Measurements from ENCODE around the gene ZNF511. TPM values are rescaled to one million over a fixed set of nuclear protein-coding genes. Genes with fewer than 3 reads are reported as not detected.

The ZNF511 gene
- polyA plus RNA-seq, 1 donor from 2014 or later = 17.6 TPM

DNA sequence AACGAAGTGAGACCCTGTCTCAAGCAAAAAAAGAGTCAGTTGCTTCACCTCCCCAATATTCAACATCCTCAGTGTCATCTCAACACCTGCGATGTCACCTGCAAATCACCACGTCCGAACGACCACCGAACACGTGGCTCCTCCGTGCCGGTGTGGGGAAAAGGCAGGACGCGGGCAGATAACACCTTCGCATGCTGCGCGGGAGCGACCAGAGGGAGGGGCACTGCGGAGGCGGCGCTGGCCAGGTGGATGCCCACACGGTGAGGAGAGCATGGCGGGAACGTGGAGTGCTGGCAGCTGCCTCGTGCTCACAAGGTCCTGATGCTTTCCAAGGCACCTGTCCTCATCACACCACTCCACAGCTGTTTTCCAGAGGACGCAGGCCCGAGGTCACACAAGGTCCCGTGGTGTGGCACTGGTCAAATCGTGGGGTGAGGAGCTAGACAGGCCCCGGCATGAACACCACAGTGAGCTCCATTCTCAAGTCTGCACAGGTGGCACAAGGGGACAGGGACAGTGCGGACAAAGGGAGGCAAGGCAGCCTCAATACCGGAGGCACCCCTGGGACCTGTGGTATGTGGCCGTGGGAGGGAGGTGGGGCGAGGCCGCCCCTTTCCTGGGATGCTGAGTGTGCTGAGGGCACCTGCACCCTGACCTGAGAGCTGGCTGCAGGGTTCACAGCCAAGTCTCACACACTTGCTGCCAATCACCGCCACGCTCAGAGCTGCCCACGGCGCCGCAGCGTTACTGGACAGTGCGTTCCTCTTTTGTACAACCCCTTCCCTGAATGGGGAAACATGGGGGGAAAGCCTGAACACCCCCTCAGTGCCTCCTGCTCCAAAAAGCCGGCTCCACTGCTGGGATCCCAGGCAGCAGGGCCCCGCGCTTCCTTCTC, 13.0 kb upstream of the ZNF511 start:
- Histone ChIP-seq H3K27me3 (ENCODE audit: insufficient read depth, low read depth, low read length) (no peaks in the 10 kb centered on the region), H4K20me1 (ENCODE audit: insufficient read depth) (no peaks in the 10 kb centered on the region), H3K4me3 (ENCODE audit: low read length) (no peak overlapping the region), H3K27ac (ENCODE audit: low read length) (no peak overlapping the region), H2AFZ (ENCODE audit: low read depth, low read length) (no peak overlapping the region), H3K9me2 (ENCODE audit: insufficient read depth, low read length) (no peaks in the 10 kb centered on the region), H3F3A (ENCODE audit: insufficient read depth, low read length, poor library complexity, severe bottlenecking) (no peaks in the 10 kb centered on the region), H3K9ac (ENCODE audit: low read length) (no peak overlapping the region), H3K79me2 (replicated peaks; ENCODE audit: insufficient read depth, low read length) (no peaks in the 10 kb centered on the region), H3K9me3 (ENCODE audit: low read length) (no peaks in the 10 kb centered on the region), H3K4me2 (ENCODE audit: low read length) (no peak overlapping the region), H3K36me3 (ENCODE audit: insufficient read depth, low read length) (no peaks in the 10 kb centered on the region)
- TF ChIP-seq, protein P1, sequence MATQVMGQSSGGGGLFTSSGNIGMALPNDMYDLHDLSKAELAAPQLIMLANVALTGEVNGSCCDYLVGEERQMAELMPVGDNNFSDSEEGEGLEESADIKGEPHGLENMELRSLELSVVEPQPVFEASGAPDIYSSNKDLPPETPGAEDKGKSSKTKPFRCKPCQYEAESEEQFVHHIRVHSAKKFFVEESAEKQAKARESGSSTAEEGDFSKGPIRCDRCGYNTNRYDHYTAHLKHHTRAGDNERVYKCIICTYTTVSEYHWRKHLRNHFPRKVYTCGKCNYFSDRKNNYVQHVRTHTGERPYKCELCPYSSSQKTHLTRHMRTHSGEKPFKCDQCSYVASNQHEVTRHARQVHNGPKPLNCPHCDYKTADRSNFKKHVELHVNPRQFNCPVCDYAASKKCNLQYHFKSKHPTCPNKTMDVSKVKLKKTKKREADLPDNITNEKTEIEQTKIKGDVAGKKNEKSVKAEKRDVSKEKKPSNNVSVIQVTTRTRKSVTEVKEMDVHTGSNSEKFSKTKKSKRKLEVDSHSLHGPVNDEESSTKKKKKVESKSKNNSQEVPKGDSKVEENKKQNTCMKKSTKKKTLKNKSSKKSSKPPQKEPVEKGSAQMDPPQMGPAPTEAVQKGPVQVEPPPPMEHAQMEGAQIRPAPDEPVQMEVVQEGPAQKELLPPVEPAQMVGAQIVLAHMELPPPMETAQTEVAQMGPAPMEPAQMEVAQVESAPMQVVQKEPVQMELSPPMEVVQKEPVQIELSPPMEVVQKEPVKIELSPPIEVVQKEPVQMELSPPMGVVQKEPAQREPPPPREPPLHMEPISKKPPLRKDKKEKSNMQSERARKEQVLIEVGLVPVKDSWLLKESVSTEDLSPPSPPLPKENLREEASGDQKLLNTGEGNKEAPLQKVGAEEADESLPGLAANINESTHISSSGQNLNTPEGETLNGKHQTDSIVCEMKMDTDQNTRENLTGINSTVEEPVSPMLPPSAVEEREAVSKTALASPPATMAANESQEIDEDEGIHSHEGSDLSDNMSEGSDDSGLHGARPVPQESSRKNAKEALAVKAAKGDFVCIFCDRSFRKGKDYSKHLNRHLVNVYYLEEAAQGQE (IDR thresholded peaks at IDR 0.05; ENCODE audit: borderline replicate concordance) = no peak
- no peak for TF ChIP-seq POLR2AphosphoS5 (IDR thresholded peaks at IDR 0.05)
- TF ChIP-seq TAF1 (IDR thresholded peaks at IDR 0.05; ENCODE audit: low read depth) = no peak
- TF ChIP-seq, protein P2, sequence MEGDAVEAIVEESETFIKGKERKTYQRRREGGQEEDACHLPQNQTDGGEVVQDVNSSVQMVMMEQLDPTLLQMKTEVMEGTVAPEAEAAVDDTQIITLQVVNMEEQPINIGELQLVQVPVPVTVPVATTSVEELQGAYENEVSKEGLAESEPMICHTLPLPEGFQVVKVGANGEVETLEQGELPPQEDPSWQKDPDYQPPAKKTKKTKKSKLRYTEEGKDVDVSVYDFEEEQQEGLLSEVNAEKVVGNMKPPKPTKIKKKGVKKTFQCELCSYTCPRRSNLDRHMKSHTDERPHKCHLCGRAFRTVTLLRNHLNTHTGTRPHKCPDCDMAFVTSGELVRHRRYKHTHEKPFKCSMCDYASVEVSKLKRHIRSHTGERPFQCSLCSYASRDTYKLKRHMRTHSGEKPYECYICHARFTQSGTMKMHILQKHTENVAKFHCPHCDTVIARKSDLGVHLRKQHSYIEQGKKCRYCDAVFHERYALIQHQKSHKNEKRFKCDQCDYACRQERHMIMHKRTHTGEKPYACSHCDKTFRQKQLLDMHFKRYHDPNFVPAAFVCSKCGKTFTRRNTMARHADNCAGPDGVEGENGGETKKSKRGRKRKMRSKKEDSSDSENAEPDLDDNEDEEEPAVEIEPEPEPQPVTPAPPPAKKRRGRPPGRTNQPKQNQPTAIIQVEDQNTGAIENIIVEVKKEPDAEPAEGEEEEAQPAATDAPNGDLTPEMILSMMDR (IDR thresholded peaks at IDR 0.05; ENCODE audit: poor library complexity, severe bottlenecking) = no peak
- no peak for TF ChIP-seq MXI1 (conservative IDR thresholded peaks at IDR 0.05; ENCODE audit: poor library complexity, severe bottlenecking)
- TF ChIP-seq EZH2 (IDR thresholded peaks at IDR 0.05; ENCODE audit: borderline replicate concordance, insufficient read depth, low read length, poor library complexity, severe bottlenecking) = no peak
- no peak for TF ChIP-seq RAD21 (conservative IDR thresholded peaks at IDR 0.05)
- TF ChIP-seq EP300 (conservative IDR thresholded peaks at IDR 0.05; ENCODE audit: poor library complexity, severe bottlenecking) = no peak
- no peak for TF ChIP-seq SMC3 (conservative IDR thresholded peaks at IDR 0.05; ENCODE audit: poor library complexity)

DNA sequence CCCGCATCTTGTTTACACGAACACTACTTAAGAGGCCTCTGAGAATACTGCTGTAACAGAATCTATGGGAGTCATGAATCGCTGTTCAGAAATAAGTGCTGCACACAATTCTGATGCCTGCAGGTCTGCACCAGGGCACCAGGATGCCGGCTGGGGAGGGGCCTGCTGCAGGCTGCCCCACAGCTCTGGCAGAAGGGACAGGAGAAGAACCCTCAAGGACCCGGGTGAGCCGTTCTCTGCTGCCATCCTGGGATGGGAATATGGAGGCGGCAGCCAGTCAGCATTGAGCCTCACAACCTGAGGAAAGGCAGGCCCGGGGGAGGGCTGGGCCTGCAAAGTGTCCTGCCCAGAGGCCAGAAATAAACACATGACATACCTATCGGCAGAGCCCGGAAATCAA, 11.2 kb upstream of the ZNF511 start:
- H3K27ac ChIP-seq (ENCODE audit: low read length) = no peak overlapping the region
- H3F3A ChIP-seq (ENCODE audit: insufficient read depth, low read length, poor library complexity, severe bottlenecking) = no peaks in the 10 kb centered on the region
- no peaks in the 10 kb centered on the region for H3K9me2 ChIP-seq (ENCODE audit: insufficient read depth, low read length)
- TF ChIP-seq SMC3 (conservative IDR thresholded peaks at IDR 0.05; ENCODE audit: poor library complexity) = no peak
- TF ChIP-seq POLR2AphosphoS5 (IDR thresholded peaks at IDR 0.05) = no peak
- TF ChIP-seq, protein P2 (IDR thresholded peaks at IDR 0.05; ENCODE audit: poor library complexity, severe bottlenecking) = no peak
- no peak for TF ChIP-seq EZH2 (IDR thresholded peaks at IDR 0.05; ENCODE audit: borderline replicate concordance, insufficient read depth, low read length, poor library complexity, severe bottlenecking)
- no peak for TF ChIP-seq RAD21 (conservative IDR thresholded peaks at IDR 0.05)
- H2AFZ ChIP-seq (ENCODE audit: low read depth, low read length) = no peak overlapping the region
- H3K79me2 ChIP-seq (replicated peaks; ENCODE audit: insufficient read depth, low read length) = no peaks in the 10 kb centered on the region
- H3K36me3 ChIP-seq (ENCODE audit: insufficient read depth, low read length) = no peaks in the 10 kb centered on the region
- H4K20me1 ChIP-seq (ENCODE audit: insufficient read depth) = no peaks in the 10 kb centered on the region
- no peaks in the 10 kb centered on the region for H3K27me3 ChIP-seq (ENCODE audit: insufficient read depth, low read depth, low read length)
- H3K9me3 ChIP-seq (ENCODE audit: low read length) = no peaks in the 10 kb centered on the region
- no peak overlapping the region for H3K9ac ChIP-seq (ENCODE audit: low read length)
- H3K4me2 ChIP-seq (ENCODE audit: low read length) = no peak overlapping the region
- H3K4me3 ChIP-seq (ENCODE audit: low read length) = no peak overlapping the region

Measured in neural cell (in vitro differentiated cells).